Suprapubic skin (tissue), 4 donors: ENCODE data around the gene ACSF2. TPM values are rescaled to one million over a fixed set of nuclear protein-coding genes. Genes with fewer than 3 reads are reported as not detected.

Experiments
- DNase-seq, 2 donors: peaks; one replicate each; pipeline ENCODE4 v3.0.0-alpha.2; 2019; ENCODE audit warnings: low spot score in 2 of 2
- H3K27ac ChIP-seq: fragments of 200-600 bp; sonication (generic); one replicate; pipeline ENCODE4 v1.5.1; 2019
- H3K27me3 ChIP-seq: fragments of 200-600 bp; sonication (generic); one replicate; pipeline ENCODE4 v1.5.1; 2019
- H3K36me3 ChIP-seq: fragments of 200-600 bp; sonication (generic); one replicate; pipeline ENCODE4 v1.5.1; 2019
- H3K4me1 ChIP-seq: fragments of 200-600 bp; sonication (generic); one replicate; pipeline ENCODE4 v1.5.1; 2019
- H3K4me3 ChIP-seq: fragments of 200-600 bp; sonication (generic); one replicate; pipeline ENCODE4 v1.5.1; 2019; ENCODE audit warnings: mild to moderate bottlenecking
- H3K9me3 ChIP-seq: fragments of 200-600 bp; sonication (generic); one replicate; pipeline ENCODE4 v1.5.1; 2019
- CTCF ChIP-seq, 2 donors: fragments of 200-600 bp in 1 of 2; fragments of 450-650 bp in 1 of 2; sonication (generic) in 1 of 2; IDR thresholded peaks; one replicate each; pipeline ENCODE4 v1.5.1; 2016 to 2019; ENCODE audit warnings: antibody characterized with exemption in 2 of 2, mild to moderate bottlenecking in 1 of 2, moderate library complexity in 1 of 2
- EP300 ChIP-seq: sonication (generic); formaldehyde crosslinking; IDR thresholded peaks from one replicate; pipeline ENCODE4 v1.6.1; 2017; ENCODE audit warnings: antibody characterized with exemption
- POLR2A ChIP-seq, 2 donors: fragments of 450-650 bp; IDR thresholded peaks; one replicate each; pipeline ENCODE4 v1.6.1; 2017; ENCODE audit warnings: antibody characterized with exemption in 2 of 2, mild to moderate bottlenecking in 2 of 2, moderate library complexity in 2 of 2
- POLR2AphosphoS5 ChIP-seq, 3 donors: sonication (generic); formaldehyde crosslinking; IDR thresholded peaks; one replicate each; pipeline ENCODE4 v1.6.1; 2017; ENCODE audit warnings: antibody characterized with exemption in 3 of 3
- WGBS: methylation state at CpG from one replicate; pipeline ENCODE4 v1.1.5; 2018; 5-methylcytosine and 5-hydroxymethylcytosine counted together
- total RNA-seq, 4 donors: library from RNA; depleted of rRNA; stranded (reverse); fragments of >200 nt; gene quantifications; one replicate each; pipeline ENCODE4 v1.1.0, GENCODE V29; 2016

The ACSF2 gene
- 100 to 1,000 TPM in 1 of 4 donors, 10 to 100 TPM in 3; 61.2 to 164 (median 69.8) TPM for total RNA-seq

GRCh38 chr17:50425682-50426471 is at the start of gene ACSF2:
Gene ACSF2, plus strand, starts transcription at chr17:50426218. Its CDS starts 44 bp downstream, at chr17:50426262.
- Histone ChIP-seq H3K36me3 (no peaks in the 10 kb centered on the region), H3K27me3 (no peaks in the 10 kb centered on the region), H3K4me1 (peaks cover 70% of the 10 kb centered on the region), H3K9me3 (no peaks in the 10 kb centered on the region), H3K4me3 (peak within 1 kb of the TSS; percentile 67), H3K27ac (peak within 1 kb of the TSS; percentile 84)
- peak; percentile 85 to 87 for DNase-seq
- 8% methylated on average over 5 of the region's 70 CpGs for WGBS
- TF ChIP-seq POLR2AphosphoS5 (IDR thresholded peaks at IDR 0.05) (no peak), POLR2A (IDR thresholded peaks at IDR 0.05) (no peak), EP300 (no peak), CTCF (IDR thresholded peaks at IDR 0.05) (no peak)

GRCh38 chr17:50379351-50380132 is 46.5 kb upstream of the ACSF2 start:
- no peak for TF ChIP-seq POLR2AphosphoS5 (IDR thresholded peaks at IDR 0.05)
- no peak overlapping the region for H3K27ac ChIP-seq
- H3K36me3 ChIP-seq = peaks cover 40% of the 10 kb centered on the region
- no peaks in the 10 kb centered on the region for H3K27me3 ChIP-seq
- DNase-seq = no peak
- WGBS = 86% methylated on average over 5 of the region's 6 CpGs
- H3K9me3 ChIP-seq = no peaks in the 10 kb centered on the region
- no peak overlapping the region for H3K4me3 ChIP-seq
- peaks cover 4% of the 10 kb centered on the region for H3K4me1 ChIP-seq

GRCh38 chr17:50380369-50381259 is 45.4 kb upstream of the ACSF2 start:
- TF ChIP-seq POLR2A (IDR thresholded peaks at IDR 0.05) = no peak
- no peak for TF ChIP-seq EP300
- TF ChIP-seq POLR2AphosphoS5 (IDR thresholded peaks at IDR 0.05) = no peak
- TF ChIP-seq CTCF (IDR thresholded peaks at IDR 0.05) = no peak
- Histone ChIP-seq H3K4me3 (no peak overlapping the region), H3K27ac (no peak overlapping the region), H3K36me3 (peaks cover 51% of the 10 kb centered on the region), H3K9me3 (no peaks in the 10 kb centered on the region), H3K4me1 (peaks cover 4% of the 10 kb centered on the region), H3K27me3 (no peaks in the 10 kb centered on the region)
- 91% methylated on average over 11 of the region's 13 CpGs for WGBS
- DNase-seq = no peak

- Histone ChIP-seq H3K4me3 (no peak overlapping the region), H3K9me3 (no peaks in the 10 kb centered on the region), H3K27ac (no peak overlapping the region), H3K4me1 (peaks cover 4% of the 10 kb centered on the region), H3K36me3 (peaks cover 58% of the 10 kb centered on the region), H3K27me3 (no peaks in the 10 kb centered on the region)
- no peak for DNase-seq
- no peak for TF ChIP-seq POLR2A (IDR thresholded peaks at IDR 0.05)
- TF ChIP-seq POLR2AphosphoS5 (IDR thresholded peaks at IDR 0.05) = no peak
- no peak for TF ChIP-seq EP300
- no peak for TF ChIP-seq CTCF (IDR thresholded peaks at IDR 0.05)
- 88% methylated on average over 7 of the region's 7 CpGs for WGBS
Measured at GRCh38 chr17:50381260-50381815, 44.7 kb upstream of the ACSF2 start.

- 21% methylated on average over 3 of the region's 3 CpGs for WGBS
- DNase-seq = no peak
- no peak for TF ChIP-seq CTCF (IDR thresholded peaks at IDR 0.05)
- no peak for TF ChIP-seq POLR2A (IDR thresholded peaks at IDR 0.05)
- no peak for TF ChIP-seq EP300
- TF ChIP-seq POLR2AphosphoS5 (IDR thresholded peaks at IDR 0.05) = no peak
- no peaks in the 10 kb centered on the region for H3K27me3 ChIP-seq
- no peak overlapping the region for H3K27ac ChIP-seq
- peaks cover 64% of the 10 kb centered on the region for H3K36me3 ChIP-seq
- no peak overlapping the region for H3K4me3 ChIP-seq
- peaks cover 4% of the 10 kb centered on the region for H3K4me1 ChIP-seq
- no peaks in the 10 kb centered on the region for H3K9me3 ChIP-seq
Measured at GRCh38 chr17:50381920-50382319, 44.1 kb upstream of the ACSF2 start.
